ENCODE data around the gene GNB1.

- no peak for TF ChIP-seq CTCF (conservative IDR thresholded peaks at IDR 0.05 in 1 of 2, IDR thresholded peaks at IDR 0.05 in 1 of 2; ENCODE audit: low read depth in 1 of 2, low read length in 2 of 2)
- no peak for TF ChIP-seq EZH2 (IDR thresholded peaks at IDR 0.05; ENCODE audit: low read length, missing control alignments)
These were observed 47.3 kb upstream of the GNB1 start for GRCh38 chr1:1938276-1938573.
